HepG2 (cell line): ENCODE results near the gene FCN1. TPM values are rescaled to one million over a fixed set of nuclear protein-coding genes. Genes with fewer than 3 reads are reported as not detected.

ENCODE experiments used
- ATAC-seq: fragments of 200-7000 bp; cut with Tn5 transposase; 3 replicates; pipeline ENCODE4 v1.9.1; 2020; ENCODE audit warnings: mild to moderate bottlenecking, moderate library complexity
- BruUV-seq: library from RNA; stranded (reverse); fragments of 400-500 nt; replicated peaks from 2 replicates; lab custom pipeline; 2021; lab: Mats Ljungman, UMichigan
- CTCF ChIA-PET: fragments of 300-600 bp; formaldehyde crosslinking; extraction: SDS; loops from one replicate; lab custom pipeline; 2021; ENCODE audit warnings: low total read pairs, inconsistent platforms, low intra/inter-chr PET ratio; lab: Yijun Ruan, JAX
- POLR2A ChIA-PET: fragments of 350-600 bp; sonication (Branson Sonifier 250); formaldehyde crosslinking; loops from one replicate; lab custom pipeline; 2020; ENCODE audit warnings: antibody characterized with exemption, inconsistent platforms; lab: Yijun Ruan, JAX
- DNase-seq: peaks from one replicate; pipeline ENCODE4 v3.0.0-alpha.2; 2015; ENCODE audit warnings: low spot score
- FAIRE-seq: peaks from 3 replicates; lab custom pipeline; 2011; peaks lifted over from hg19 to GRCh38; lab: Jason Lieb, UNC
- H2AFZ ChIP-seq: one replicate; pipeline ENCODE4 v1.6.1; 2011; ENCODE audit warnings: low read length, inconsistent platforms
- H3K27ac ChIP-seq: fragments of 300-600 bp; 3 replicates; pipeline ENCODE4 v1.8.0; 2011; ENCODE audit warnings: mixed run types, mild to moderate bottlenecking, mixed read lengths, low read length, inconsistent platforms; ENCODE audit not compliant: insufficient read depth; ENCODE audit errors: extremely low read length
- H3K27me3 ChIP-seq, 2 experiments: fragments of 200-600 bp in 1 of 2; 2 replicates in 1 of 2; 3 replicates in 1 of 2; pipeline versions ENCODE4 v1.6.0 to v1.8.0; 2011; ENCODE audit warnings: low read length in 2 of 2, mild to moderate bottlenecking in 2 of 2, moderate library complexity in 2 of 2, inconsistent platforms in 1 of 2; ENCODE audit not compliant: insufficient read depth in 2 of 2, control insufficient read depth in 1 of 2
- H3K36me3 ChIP-seq, 2 experiments: fragments of 200-600 bp in 1 of 2; replicated peaks in 1 of 2; 2 replicates in 1 of 2; 3 replicates in 1 of 2; pipeline versions ENCODE4 v1.5.1 to v1.8.0; 2011; ENCODE audit warnings: low read length in 2 of 2, inconsistent platforms in 1 of 2; ENCODE audit not compliant: insufficient read depth in 2 of 2, control insufficient read depth in 1 of 2
- H3K4me1 ChIP-seq: 2 replicates; pipeline ENCODE4 v1.5.1; 2012; ENCODE audit warnings: low read length, inconsistent platforms; ENCODE audit not compliant: insufficient read depth
- H3K4me2 ChIP-seq: 2 replicates; pipeline ENCODE4 v1.6.0; 2011; ENCODE audit warnings: low read depth, low read length, inconsistent platforms
- H3K4me3 ChIP-seq, 3 experiments: fragments of 200-600 bp in 1 of 3; sonication (generic), shearing (Covaris generic) in 1 of 3; replicated peaks in 1 of 3; 2 replicates each; pipeline ENCODE4 v1.5.1; 2011 to 2016; ENCODE audit warnings: low read length in 3 of 3, inconsistent platforms in 2 of 3, low read depth in 2 of 3, mild to moderate bottlenecking in 2 of 3, control low read depth in 1 of 3, mixed read lengths in 1 of 3; ENCODE audit not compliant: insufficient read depth in 1 of 3
- H3K79me2 ChIP-seq: one replicate; pipeline ENCODE4 v1.6.1; 2011; ENCODE audit warnings: low read length, inconsistent platforms; ENCODE audit not compliant: insufficient read depth
- H3K9ac ChIP-seq: 2 replicates; pipeline ENCODE4 v1.6.0; 2011; ENCODE audit warnings: mild to moderate bottlenecking, low read depth, low read length, inconsistent platforms; ENCODE audit not compliant: insufficient read depth
- H3K9me3 ChIP-seq: 2 replicates; pipeline ENCODE4 v1.5.1; 2012; ENCODE audit warnings: mild to moderate bottlenecking, low read length
- H4K20me1 ChIP-seq: 2 replicates; pipeline ENCODE4 v1.6.0; 2011; ENCODE audit warnings: inconsistent platforms, mild to moderate bottlenecking, low read length, moderate library complexity; ENCODE audit not compliant: insufficient read depth
- PHF20 ChIP-seq: sonication (generic); formaldehyde crosslinking; IDR thresholded peaks from 2 replicates; pipeline ENCODE4 v1.5.0; 2020; ENCODE audit warnings: mild to moderate bottlenecking, missing genetic modification reagents
- ZMYM2 ChIP-seq: sonication (generic); formaldehyde crosslinking; IDR thresholded peaks from 2 replicates; pipeline ENCODE4 v1.8.0; 2022; ENCODE audit warnings: mild to moderate bottlenecking, missing genetic modification reagents
- ZMYM3 ChIP-seq: sonication (generic); formaldehyde crosslinking; IDR thresholded peaks from 2 replicates; pipeline ENCODE4 v1.5.1; 2020; ENCODE audit warnings: mild to moderate bottlenecking, missing genetic modification reagents
- WGBS: methylation state at CpG from one replicate; pipeline ENCODE4 v1.1.6; 2017; ENCODE audit warnings: low lambda C conversion rate; 5-methylcytosine and 5-hydroxymethylcytosine counted together
- in situ Hi-C: cut with HindIII; loops from 2 replicates; pipeline ENCODE4 v1.10.0; 2017; ENCODE audit warnings: low pct_unique_long_range_greater_than_20kb; ENCODE audit not compliant: extremely low pct_ligation_motif_present
- intact Hi-C: fragments of 100-400 bp; cut with micrococcal nuclease; formaldehyde crosslinking; loops from one replicate; pipeline ENCODE4 v1.10.0; 2022; ENCODE audit not compliant: unreplicated experiment
- polyA plus RNA-seq, 8 experiments: library from polyadenylated mRNA; depleted of rRNA in 3 of 8; stranded (reverse) in 7 of 8; unstranded in 1 of 8; fragments of >200 nt; fragmentation: Illumina TruSeq in 4 of 8; extraction: Trizol in 4 of 8; gene quantifications; 2 replicates each; pipeline versions ENCODE4 v1.2.1 to v1.2.3, GENCODE V29; 2011 to 2016; ENCODE audit warnings: low read depth in 4 of 8, missing spikeins in 1 of 8, mixed read lengths in 1 of 8; ENCODE audit not compliant: insufficient read depth in 1 of 8
- total RNA-seq, 5 experiments: library from RNA; depleted of rRNA; stranded (reverse); fragments of >200 nt; fragmentation: Illumina TruSeq; extraction: Trizol; gene quantifications; 2 replicates each; pipeline ENCODE4 v1.2.3, GENCODE V29; 2016; ENCODE audit warnings: low read depth in 1 of 5

The FCN1 gene
- total and polyA plus RNA-seq, 2 of the 13 experiments (the other 11 are each of a cell fraction or from before 2014, with no cell fraction given): not detected

DNA sequence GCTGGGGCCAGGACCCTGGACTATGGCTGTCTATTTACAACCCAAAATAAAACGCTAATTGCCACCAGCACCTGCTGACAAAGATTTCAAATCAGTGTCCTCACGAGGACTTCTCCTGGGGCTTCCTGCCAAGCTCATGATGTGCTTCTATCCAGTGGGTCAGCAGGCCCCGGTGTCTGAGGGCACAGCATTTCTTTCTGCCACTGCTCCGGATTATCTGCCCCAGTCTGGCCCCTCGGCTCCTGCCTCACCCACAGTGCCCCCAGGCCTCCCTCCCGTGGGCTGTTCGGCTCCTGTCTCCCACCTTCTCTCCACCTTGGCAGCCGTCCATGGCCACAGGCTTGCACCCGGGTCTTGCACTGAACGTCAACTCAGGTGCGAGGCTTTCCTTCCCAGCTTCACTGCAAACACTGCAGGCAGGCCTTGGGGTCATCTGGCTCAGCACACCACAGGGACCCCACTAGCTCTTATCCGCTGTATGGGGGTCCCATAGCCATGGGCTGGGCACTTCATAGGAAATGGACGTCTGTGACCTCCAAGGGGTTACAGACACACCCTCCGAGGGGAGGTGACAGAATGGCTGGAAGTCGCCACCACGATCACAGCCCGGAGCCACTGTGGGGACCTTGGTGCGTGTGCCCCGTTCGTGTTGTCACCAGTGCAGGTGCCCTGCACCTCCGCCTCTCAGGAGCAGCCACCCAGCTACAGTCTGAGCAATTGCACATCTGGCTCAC, 43.8 kb upstream of the FCN1 start:
- CTCF ChIA-PET: no interaction called here
- FAIRE-seq (no peak), ATAC-seq (no peak), DNase-seq (no peak)
- H3K9ac ChIP-seq: no peak overlapping the region
- no peak for TF ChIP-seq PHF20 (CRISPR knock-in tag)
- TF ChIP-seq ZMYM3 (CRISPR knock-in tag): no peak
- in situ Hi-C loops: no loop called here
- peaks cover 9 to 40% of the 10 kb centered on the region in 2 experiments; a peak in 4 of 5 replicates for H3K27me3 ChIP-seq
- H2AFZ ChIP-seq: no peak overlapping the region
- POLR2A ChIA-PET: no interaction called here
- 13% methylated on average over 11 of the region's 21 CpGs for WGBS
- H3K36me3 ChIP-seq: no peaks in the 10 kb centered on the region
- H4K20me1 ChIP-seq: 0 out of 2 replicates have a peak, but pooled peaks cover 4% of the 10 kb centered on the region
- H3K27ac ChIP-seq: no peak overlapping the region
- H3K79me2 ChIP-seq: no peaks in the 10 kb centered on the region
- H3K4me3 ChIP-seq: no peak overlapping the region
- no peaks in the 10 kb centered on the region for H3K4me1 ChIP-seq
- no peak overlapping the region for H3K4me2 ChIP-seq
- intact Hi-C loops: no loop called here
- no TSS peak for BruUV-seq
- H3K9me3 ChIP-seq: no peaks in the 10 kb centered on the region

DNA sequence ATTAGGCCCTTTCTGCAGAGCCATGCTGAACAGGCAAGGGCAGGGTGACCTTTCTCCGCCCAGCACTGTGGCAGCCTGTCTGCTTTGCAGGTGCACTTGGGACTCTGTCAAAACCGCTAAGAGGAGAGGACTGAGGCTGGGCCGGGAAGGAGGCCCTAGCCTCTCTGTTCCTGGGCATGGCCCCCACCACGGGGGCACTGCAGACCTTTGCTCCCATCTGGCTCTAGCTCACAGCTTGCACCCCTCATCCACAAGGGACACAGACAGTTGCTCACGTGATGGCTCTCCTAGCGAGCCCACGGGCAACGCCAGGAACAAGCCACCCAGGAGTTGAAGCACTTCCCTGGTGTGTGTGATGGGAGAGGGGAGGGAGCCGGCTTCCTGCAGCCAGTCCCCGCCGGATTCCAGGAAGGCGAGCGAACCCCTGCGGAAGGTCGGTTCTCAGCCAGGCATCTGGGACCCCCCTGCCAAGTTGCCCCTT, 43.0 kb upstream of the FCN1 start:
- in situ Hi-C loops (no loop called here), intact Hi-C loops (no loop called here)
- ChIA-PET CTCF (no interaction called here), POLR2A (no interaction called here)
- no peak overlapping the region for H3K4me3 ChIP-seq
- ATAC-seq (no peak), FAIRE-seq (no peak), DNase-seq (no peak)
- BruUV-seq: no TSS peak
- no peak overlapping the region for H2AFZ ChIP-seq
- H3K27me3 ChIP-seq: peaks cover 9 to 40% of the 10 kb centered on the region in 2 experiments; a peak in 4 of 5 replicates
- no peak overlapping the region for H3K4me2 ChIP-seq
- H3K9ac ChIP-seq: no peak overlapping the region
- no CpG with 5 or more reads among the region's 15 CpGs for WGBS
- no peaks in the 10 kb centered on the region for H4K20me1 ChIP-seq
- H3K4me1 ChIP-seq: no peaks in the 10 kb centered on the region
- no peaks in the 10 kb centered on the region for H3K79me2 ChIP-seq
- H3K36me3 ChIP-seq: no peaks in the 10 kb centered on the region
- TF ChIP-seq ZMYM2 (CRISPR knock-in tag): no peak
- no peak overlapping the region for H3K27ac ChIP-seq
- no peaks in the 10 kb centered on the region for H3K9me3 ChIP-seq
